Measurements from ENCODE around the gene SUV39H2.
"Not testable (repeated sequence)": the region's sequence is repeated elsewhere in the genome, so short reads cannot be mapped to it uniquely, and the experiment has no call there.

The SUV39H2 gene

GRCh38 chr10:14878266-14879123, at the start of gene SUV39H2:
TSS of gene SUV39H2 (plus strand) at chr10:14878866. CDS start at chr10:14878889, 23 bp downstream.
- peak; percentile 79 for DNase-seq

- no peak for DNase-seq
Measured at GRCh38 chr10:14833106-14833505, 45.6 kb upstream of the SUV39H2 start.

GRCh38 chr10:14836208-14836607, 42.5 kb upstream of the SUV39H2 start:
- DNase-seq = no peak

- no peak for DNase-seq
Measured at GRCh38 chr10:14837003-14837756, 41.5 kb upstream of the SUV39H2 start.

- peak; percentile 91 for DNase-seq
Measured at GRCh38 chr10:14837757-14838581, 40.7 kb upstream of the SUV39H2 start, which contains the start of the genes CDNF, HSPA14 and MSANTD7. TSS of gene CDNF (minus strand) at chr10:14838037. CDS start at chr10:14837946, 91 bp downstream. TSS of gene HSPA14 (plus strand) at chr10:14838306. CDS start at chr10:14838403, 97 bp downstream. TSS of gene MSANTD7 (plus strand) at chr10:14838306. CDS start at chr10:14842285, 3,979 bp downstream.

GRCh38 chr10:14838582-14839304, 39.9 kb upstream of the SUV39H2 start:
- no peak for DNase-seq

GRCh38 chr10:14839305-14839695, 39.4 kb upstream of the SUV39H2 start:
- no peak for DNase-seq

GRCh38 chr10:14840178-14840577, 38.5 kb upstream of the SUV39H2 start:
- no peak for DNase-seq

- DNase-seq = no peak
Measured at GRCh38 chr10:14843327-14843988, 35.2 kb upstream of the SUV39H2 start.

GRCh38 chr10:14844948-14845347, 33.7 kb upstream of the SUV39H2 start:
- no peak for DNase-seq

GRCh38 chr10:14852236-14852635, 26.4 kb upstream of the SUV39H2 start:
- no peak for DNase-seq

- DNase-seq = no peak
Measured at GRCh38 chr10:14855453-14855852, 23.2 kb upstream of the SUV39H2 start.

GRCh38 chr10:14858338-14858960, 20.2 kb upstream of the SUV39H2 start:
- no peak for DNase-seq

- no peak for DNase-seq
Measured at GRCh38 chr10:14859043-14859442, 19.6 kb upstream of the SUV39H2 start.

- DNase-seq = no peak
Measured at GRCh38 chr10:14859775-14860174, 18.9 kb upstream of the SUV39H2 start.

GRCh38 chr10:14860791-14861190, 17.9 kb upstream of the SUV39H2 start:
- no peak for DNase-seq

GRCh38 chr10:14864466-14864865, 14.2 kb upstream of the SUV39H2 start:
- not testable (repeated sequence) for DNase-seq

- not testable (repeated sequence) for DNase-seq
Measured at GRCh38 chr10:14864871-14865270, 13.8 kb upstream of the SUV39H2 start.

GRCh38 chr10:14873090-14873760, 5.4 kb upstream of the SUV39H2 start:
- DNase-seq = no peak

GRCh38 chr10:14875941-14876340, 2.7 kb upstream of the SUV39H2 start:
- no peak for DNase-seq
